ENCODE results near the gene CTDSPL.

Gene CTDSPL

DNA sequence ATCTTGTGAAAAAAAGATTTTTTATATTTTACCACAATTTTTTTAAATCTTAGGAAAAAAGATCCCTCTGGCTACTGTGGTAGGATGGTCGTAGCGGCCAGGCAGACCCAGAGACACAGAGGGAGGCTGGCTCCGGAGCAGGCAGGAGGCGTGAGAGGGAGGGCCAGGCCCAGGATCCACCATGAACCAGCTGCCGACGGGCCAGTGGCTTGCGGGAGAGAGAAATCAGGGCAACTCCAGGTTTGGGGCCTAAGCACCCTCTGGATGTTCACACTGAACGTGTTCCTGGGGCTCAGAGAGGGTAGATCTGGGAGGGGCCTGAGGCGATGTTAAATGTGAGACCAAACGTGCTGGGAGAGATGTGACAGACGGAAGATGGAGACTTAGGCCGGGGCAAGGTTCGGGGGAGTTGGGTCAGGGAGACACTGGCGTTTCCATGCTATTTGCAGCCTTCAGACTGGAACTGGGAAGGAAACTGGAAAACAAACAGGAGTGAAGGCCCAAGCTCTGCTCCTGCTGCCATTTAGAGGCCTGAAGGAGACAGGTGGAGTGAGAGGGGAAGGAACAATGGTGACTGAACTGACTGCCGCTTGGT is 127.3 kb downstream of the CTDSPL start:
- no peak for DNase-seq (ENCODE audit: low read depth)

DNA sequence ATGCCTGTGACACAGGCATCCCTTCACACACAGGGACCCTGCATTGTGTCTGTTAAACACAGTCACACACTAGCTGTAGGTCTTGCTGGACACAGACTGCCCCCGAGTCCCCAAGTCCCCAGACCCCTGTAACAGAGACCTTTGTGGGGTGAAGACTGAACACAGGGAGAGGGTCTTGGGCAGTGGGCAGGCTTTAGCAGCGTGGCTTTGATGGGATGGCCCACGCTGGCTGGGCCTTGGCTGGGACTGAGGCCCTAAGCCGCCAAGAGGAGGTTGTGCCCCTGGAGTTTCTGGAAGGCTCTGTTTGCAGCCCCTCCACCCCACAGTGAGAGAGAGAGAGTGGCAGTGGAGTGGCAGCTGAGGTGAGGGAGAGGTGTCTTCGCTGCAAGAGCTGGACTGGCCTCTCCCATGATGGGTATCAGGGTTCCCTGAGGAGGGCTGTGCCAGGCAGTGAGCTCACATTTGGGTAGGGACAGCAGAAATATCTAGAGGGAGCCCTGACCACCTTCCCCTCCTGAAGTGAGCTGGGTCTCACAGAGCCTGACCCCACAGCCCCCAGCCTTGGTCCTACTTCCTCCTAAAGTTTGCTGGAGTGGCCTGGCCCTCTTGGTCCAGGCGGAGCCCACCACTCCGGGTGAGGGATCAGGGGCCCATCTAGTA is 128.3 kb downstream of the CTDSPL start:
- no peak for DNase-seq (ENCODE audit: low read depth)

DNA sequence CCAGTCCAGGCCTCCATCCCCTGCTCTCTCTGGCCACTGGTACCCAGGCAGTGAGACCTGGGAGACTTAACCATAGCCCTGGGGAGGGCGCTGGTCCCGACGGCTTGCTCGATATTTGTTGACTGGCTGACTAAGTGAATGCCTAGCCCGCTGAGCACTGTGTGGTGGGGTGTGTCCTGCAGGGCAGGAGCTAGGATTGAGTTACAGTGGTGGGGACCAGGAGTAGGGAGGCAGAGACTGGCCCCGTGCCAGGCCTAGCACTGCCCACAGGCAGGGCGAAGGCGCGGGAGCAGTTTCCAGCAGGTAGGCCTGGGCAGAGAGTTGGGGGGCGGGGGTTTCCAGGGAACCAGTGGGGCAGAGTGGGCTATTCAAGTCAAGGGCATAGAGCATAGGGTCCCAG is 128.8 kb downstream of the CTDSPL start, which contains the start of gene VILL:
TSS of gene VILL (plus strand) at position 260 of the 400 bp plus-strand sequence. CDS start 2,887 bp downstream, outside the sequence.
- no peak for DNase-seq (ENCODE audit: low read depth)

DNA sequence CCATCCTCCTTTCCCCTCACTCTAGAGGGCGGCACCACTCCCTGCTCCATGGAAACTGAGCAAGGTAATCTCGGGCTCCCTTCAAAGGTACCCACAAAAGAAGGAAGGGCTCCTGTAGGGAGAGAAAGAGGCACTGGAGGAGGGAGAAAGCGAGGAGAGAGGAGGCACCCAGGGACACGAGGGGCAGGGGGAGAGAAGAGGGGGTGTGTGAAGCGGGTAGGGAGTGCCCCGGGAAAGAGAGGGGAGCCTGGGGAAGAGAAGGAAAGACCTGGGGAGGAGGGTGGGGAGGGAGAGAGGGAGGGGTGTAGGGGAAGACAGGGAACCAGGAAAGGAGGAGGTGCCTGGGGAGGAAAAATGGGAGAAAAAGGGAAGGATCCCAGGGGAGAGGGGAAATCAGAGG is 129.4 kb downstream of the CTDSPL start:
- DNase-seq (ENCODE audit: low read depth), result no peak

DNA sequence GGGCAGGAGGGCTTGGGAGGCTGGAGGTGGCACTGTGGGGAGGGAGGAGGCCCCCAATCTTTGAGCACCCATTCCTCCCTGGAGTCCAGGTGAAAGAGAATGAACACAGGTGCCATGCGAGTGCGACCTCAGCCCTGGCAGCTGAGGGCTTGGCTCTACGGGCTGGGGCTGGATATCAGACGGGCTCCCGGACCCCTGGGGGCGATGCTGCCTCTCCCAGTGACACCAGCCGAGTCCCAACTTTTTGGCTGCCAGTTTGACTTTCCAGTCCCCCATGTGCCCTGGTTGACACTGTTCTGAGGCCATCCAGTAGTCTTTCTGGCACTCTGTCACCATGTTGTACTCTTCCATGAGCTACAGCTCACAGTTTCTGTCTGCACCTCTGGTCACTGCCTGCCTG is 130.1 kb downstream of the CTDSPL start:
- no peak for DNase-seq (ENCODE audit: low read depth)

DNA sequence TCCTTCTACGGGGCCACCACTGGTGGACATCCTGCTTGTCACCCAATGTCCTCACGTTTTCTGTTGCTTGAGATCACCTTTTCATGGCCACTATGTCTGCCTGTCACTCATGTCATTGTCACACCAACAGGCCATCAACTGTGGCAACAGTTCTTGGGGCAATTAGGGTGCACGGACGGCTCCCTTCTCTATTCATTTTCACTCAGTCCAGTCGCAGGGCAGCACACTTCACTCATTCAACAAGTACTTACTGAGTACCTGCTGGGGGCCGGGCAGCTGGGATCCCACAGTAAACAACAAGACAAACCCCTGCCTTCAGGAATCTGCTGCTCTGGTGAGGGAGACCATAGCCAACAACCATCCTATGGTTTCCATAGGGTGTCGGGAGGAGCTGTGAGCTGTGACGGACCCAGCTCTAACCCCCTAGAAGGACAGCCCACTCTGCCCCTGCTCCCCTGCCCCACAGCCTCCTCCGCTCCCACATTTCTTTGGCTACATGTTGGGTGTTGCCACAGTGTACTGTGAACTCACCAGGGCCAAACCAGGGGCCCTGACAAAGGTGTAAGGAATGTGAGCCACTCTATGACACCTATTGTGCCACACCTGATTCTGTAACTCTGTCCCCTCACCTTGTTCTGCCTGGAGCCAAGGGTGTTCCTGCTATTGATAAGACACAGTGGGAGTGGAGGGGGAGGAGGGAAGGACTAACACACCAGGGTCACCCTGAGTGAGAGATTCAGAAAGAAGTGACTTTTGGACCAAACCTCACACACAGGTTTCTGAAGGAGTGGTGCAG is 130.8 kb downstream of the CTDSPL start:
- no peak for DNase-seq (ENCODE audit: low read depth)

DNA sequence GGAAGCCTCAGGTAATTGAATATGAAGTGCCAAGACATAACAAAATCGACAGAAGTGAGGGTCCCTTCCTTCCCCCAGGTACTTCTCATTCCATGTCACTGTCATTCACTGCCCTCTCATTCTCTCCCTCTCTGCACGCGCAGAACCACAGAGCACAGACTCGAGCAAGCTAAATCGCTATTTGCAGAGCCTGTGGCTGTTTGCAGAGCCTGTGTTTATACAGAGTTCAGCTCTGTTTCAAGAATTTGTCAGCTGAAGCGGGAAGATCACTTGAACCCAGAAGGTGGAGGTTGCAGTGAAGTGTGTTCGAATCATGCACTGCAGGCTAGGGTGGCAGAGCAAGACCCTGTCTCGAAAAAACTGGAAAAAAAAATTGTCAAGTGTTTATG is 131.4 kb downstream of the CTDSPL start:
- no peak for DNase-seq (ENCODE audit: low read depth)

DNA sequence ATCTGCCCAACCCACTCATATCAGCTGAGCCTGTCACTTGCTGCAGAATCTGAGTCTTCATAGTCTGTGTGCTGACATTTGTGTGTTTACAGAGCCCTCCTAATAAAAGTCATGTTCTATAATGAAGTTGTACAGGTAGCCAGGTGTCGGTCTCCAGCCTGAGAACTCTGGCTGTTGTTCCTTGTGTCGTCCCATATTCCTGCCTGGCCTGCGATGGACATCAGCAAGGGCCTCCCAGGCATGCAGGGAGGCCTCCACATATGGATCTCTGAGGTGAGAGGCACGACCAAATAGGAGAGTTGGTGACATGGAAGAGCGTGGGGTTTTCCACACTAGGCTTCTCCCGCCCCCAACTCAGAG is 131.8 kb downstream of the CTDSPL start:
- DNase-seq (ENCODE audit: low read depth), result no peak

DNA sequence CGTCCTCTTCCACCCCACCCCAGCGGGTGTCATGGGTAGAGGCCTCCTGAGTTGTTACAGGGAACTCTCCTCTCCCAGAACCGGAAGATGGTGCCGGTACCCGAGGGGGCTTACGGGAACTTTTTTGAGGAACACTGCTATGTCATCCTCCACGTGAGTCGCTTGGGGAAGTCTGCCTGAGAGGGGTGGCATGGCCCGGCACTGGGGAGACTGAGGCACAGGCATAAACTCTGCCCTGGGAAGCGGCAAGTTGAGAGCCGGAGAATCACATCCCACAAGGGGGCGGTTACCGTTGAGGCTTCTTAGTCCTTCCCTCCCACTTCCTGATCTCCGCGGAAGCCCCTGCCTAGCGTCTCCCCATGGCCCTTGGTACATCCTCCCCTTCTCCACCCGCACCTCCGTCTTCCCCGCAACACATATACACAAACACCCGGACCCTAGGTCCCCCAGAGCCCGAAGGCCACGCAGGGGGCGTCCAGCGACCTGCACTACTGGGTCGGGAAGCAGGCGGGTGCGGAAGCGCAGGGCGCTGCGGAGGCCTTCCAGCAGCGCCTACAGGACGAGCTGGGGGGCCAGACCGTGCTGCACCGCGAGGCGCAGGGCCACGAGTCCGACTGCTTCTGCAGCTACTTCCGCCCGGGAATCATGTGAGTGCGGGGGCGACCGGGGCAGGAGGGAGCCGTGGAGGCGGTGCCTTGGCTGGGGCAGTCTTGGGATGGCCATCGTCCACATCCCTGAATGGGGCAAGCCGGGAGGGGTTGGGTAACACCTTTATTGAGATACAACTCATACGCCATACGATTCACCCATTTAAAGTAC is 132.3 kb downstream of the CTDSPL start:
- DNase-seq (ENCODE audit: low read depth), result peak; percentile 48

DNA sequence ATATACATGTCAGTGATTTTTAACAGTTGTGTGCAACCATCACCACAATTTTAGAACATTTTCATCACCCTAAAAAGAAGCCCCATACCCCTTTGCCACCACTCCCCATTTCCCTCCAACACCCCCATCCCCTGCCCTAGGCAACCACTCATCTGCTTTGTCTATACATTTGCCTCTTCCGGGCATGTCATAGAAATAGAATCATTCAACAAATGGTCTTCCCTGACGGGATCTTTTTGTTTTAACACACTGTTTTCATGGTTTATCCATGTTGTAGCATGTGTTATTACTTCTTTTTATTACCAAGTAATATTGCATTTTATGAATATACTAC is 132.9 kb downstream of the CTDSPL start:
- DNase-seq (ENCODE audit: low read depth), result no peak

DNA sequence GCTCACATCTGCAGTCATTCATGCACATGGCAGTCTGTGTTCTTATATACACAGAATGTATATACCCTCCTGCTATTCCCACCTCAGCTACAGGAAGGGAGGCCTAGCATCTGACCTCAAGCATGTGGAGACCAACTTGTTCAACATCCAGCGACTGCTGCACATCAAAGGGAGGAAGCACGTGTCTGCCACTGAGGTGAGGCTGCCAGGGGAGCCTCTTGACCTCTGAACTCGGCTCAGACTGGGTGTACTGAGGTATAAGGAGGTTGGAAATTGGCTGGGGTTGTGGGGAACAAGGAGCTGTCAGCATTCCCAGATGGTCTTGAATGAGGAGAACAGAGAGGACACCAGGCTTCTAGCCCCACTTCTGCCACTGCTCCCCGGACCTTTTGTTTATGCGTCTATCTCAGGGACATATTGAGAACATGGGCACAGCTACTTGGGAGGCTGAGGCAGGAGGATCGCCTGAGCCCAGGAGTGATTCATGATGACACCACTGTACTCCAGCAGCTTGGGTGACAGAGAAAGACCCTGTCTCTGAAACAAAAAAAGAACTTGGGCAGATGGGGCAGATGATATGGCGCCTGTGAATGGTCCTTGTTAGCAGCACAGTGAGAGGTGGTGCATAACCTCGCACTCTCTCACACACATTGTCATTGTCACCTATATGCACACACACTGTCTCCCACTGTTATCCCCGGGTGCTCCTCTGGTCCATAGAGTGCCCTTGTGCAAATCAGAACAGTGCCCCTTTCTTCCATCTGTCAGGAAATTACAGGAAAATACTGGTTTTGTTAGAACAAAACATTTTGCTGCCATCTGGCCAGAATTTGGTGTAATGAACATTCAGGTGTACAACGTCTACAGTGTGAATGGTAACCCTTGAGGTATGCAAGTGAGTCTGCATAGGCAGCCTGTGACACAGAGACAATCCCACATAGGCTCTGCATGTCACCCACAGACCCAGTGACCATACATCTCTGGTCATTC is 134.3 kb downstream of the CTDSPL start:
- no peak for DNase-seq (ENCODE audit: low read depth)

DNA sequence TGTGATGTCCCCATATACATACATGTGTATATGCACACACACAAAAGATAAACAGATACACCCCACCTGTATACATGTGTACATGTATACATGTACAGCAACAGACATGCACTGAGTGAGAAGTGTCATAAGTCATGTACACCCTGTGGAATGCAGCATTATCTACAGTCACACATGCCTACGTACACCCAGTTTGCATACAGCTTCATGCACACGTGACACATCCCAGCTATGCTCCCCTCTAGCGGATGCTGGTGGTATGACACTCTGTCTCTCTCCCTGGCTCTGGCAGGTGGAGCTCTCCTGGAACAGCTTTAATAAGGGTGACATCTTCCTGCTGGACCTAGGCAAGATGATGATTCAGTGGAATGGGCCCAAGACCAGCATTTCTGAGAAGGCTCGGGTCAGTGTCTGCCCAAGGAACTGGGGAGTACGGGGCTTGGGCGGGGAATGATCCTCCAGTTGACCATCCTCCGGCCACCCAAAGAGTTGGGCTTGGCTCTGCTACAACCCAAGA is 135.2 kb downstream of the CTDSPL start:
- peak; percentile 67 for DNase-seq (ENCODE audit: low read depth)

DNA sequence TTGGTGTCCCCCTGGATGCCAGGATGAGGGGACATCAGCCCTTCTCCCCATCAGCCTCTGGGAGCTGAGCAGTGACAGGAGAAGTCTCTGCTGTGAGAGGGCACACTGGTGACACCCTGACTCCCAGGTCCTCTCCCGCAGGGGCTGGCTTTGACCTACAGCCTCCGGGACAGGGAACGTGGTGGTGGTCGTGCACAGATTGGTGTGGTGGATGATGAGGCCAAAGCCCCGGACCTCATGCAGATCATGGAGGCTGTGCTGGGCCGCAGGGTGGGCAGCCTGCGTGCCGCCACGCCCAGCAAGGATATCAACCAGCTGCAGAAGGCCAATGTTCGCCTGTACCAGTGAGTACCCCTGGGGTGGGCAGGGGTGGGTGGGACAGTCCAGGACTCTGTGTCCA is 135.7 kb downstream of the CTDSPL start:
- DNase-seq (ENCODE audit: low read depth), result no peak

DNA sequence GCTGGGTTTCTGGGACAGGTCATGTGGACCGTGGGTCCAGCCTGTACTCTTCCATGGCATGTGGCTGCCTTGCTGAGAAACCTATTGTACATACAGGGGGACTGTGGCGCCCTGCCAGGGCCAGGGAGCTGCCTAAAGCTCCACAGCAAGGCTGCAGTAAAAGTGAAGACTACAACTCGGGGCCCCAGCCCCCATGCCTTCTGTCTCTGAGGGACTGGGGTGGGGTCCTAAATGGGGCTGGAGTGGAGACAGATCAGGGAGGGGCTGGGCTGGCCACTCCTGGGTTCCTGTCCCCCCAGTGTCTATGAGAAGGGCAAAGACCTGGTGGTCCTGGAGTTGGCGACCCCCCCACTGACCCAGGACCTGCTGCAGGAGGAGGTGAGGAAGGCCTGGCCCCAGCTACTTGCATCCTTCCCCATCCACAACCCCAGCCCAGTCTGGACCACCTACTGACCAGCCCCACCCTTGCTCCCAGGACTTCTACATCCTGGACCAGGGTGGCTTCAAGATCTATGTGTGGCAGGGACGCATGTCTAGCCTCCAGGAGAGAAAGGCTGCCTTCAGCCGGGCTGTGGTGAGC is 136.2 kb downstream of the CTDSPL start:
- no peak for DNase-seq (ENCODE audit: low read depth)

DNA sequence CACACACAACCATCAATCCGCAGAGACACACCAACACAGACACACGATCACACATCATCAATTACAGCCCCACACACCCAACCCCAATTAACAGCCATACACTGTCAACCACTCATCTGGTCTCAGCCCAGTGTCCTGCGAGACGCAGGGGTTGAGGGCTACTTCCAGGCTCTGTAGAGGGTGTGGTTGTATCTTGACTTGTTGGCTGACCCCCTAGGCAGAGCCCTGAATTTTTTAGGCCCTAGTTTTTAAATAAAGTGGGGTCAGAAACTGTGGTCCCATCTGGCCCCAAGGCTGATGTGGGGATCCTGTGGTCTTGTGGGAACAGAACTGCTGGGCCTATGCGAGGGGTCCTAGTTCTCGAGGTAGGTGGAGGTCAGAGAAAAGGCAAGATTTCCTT is 138.2 kb downstream of the CTDSPL start:
- DNase-seq (ENCODE audit: low read depth), result no peak

DNA sequence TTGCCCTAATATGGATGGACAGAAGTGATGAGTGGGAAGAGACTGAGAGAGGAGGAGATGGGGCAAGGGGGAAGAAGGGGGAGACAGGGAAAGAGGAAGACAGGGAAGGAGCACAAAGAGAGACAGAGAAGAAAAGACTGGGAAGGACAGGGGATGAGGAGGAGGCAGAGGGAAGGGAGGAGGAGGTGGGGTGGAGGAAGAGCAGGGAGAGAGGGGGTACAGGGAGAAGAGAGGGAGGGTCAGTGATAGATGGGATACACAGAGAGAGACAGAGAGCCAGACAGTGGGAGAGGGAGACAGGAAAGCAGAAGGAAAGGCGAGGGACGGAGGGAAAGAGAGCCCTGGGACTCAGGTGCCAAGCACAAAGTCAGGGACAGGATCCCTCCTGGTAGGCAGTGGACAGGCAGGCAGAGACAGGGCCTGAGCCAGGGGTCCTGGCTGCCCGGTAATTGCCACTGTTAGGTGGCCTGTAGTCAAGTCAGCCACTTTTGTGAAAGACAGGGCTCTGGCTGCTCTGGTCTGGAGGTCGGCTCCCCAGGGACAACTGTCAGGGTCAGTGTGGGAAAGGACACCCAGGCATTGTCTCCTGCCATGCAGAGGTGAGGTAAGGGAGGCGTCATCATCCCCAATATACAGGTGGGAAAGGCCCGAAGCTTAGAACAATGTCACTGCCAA is 138.7 kb downstream of the CTDSPL start:
- no peak for DNase-seq (ENCODE audit: low read depth)

DNA sequence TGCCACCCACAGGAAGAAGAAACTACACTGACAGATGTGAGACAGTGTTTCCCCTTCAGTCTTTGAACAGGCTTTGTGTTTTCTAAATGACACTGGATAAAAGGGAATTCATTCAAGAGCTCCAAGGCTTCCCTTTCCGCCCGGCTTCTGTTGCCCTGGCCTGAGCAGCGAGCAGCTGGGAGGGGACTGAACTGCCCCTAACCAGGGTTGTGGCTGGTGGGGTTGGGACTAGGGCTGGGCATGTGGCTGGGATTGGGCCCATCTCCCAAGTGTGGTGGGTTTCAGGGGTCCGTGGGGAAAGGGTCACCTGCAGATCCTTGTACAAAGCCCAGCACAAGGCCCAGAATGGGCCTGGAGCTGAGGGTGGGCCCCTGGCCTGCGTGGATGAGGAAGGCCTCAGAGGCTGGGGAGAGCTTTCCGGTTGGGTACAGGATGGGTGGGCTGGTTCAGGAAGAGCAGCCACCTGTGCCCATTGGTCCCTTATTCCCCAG is 139.3 kb downstream of the CTDSPL start:
- DNase-seq (ENCODE audit: low read depth), result no peak

DNA sequence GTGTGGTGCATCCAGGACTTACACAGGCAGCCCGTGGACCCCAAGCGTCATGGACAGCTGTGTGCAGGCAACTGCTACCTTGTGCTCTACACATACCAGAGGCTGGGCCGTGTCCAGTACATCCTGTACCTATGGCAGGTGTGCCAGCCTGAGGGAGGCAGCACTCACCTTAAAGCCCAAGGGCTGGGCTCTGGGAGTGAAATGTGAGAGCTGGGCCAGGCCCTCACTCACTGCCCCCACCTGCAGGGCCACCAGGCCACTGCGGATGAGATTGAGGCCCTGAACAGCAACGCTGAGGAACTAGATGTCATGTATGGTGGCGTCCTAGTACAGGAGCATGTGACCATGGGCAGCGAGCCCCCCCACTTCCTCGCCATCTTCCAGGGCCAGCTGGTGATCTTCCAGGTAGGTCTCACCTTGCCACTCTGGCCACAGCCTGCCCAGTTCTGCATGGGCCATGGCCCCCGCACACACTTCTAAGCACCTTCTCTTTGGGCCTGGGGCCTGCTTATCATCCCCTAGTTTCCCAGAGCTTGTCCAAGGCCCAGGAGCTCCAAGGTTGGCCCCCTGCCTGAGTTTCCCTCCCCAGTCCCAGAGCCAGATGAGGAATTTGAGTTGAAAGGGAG is 139.9 kb downstream of the CTDSPL start:
- no peak for DNase-seq (ENCODE audit: low read depth)

DNA sequence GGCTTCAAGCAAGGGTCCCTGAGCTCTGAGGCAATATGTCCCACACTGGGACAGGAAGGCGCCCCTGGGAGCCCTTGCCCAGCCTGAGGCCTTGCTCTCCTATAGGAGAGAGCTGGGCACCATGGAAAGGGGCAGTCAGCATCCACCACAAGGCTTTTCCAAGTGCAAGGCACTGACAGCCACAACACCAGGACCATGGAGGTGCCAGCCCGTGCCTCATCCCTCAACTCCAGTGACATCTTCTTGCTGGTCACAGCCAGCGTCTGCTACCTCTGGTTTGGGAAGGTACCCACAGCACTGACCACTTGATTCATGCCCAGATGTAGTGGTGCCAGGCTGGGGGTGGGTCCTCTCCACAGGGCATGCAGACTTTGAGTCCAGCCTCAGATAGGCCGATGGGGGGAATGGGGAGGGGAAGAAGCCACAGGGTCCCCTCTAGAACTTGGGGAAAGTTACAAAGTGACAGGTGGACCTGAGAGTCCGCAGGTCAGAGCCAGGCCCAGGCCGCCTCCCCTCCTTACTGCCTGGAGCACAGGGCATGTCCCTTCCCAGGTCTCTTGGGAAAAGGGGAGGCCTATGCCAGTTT is 140.7 kb downstream of the CTDSPL start:
- no peak for DNase-seq (ENCODE audit: low read depth)
